ENCODE results near the gene AGBL1. TPM values are rescaled to one million over a fixed set of nuclear protein-coding genes. Genes with fewer than 3 reads are reported as not detected.

AGBL1 gene
- total RNA-seq, 3 donors from 2014 or later, result 0.10 to 0.32 TPM; not detected in 1

GRCh38 chr15:86157606-86158293 is 78.1 kb downstream of the AGBL1 start:
- Histone ChIP-seq H3K9me3 (no peaks in the 10 kb centered on the region), H3K4me3 (no peak overlapping the region), H3K36me3 (ENCODE audit: low read depth) (no peaks in the 10 kb centered on the region), H3K4me1 (ENCODE audit: low read depth) (no peaks in the 10 kb centered on the region)
- TF ChIP-seq CTCF (IDR thresholded peaks at IDR 0.05), result no peak
- DNase-seq, result no peak
- intact Hi-C loops (cut with DNase I, micrococcal nuclease), result no loop called here
- ATAC-seq, result no peak

GRCh38 chr15:86159468-86159867 is 79.8 kb downstream of the AGBL1 start:
- Histone ChIP-seq H3K9me3 (no peaks in the 10 kb centered on the region), H3K4me3 (no peak overlapping the region), H3K4me1 (ENCODE audit: low read depth) (no peaks in the 10 kb centered on the region), H3K36me3 (ENCODE audit: low read depth) (no peaks in the 10 kb centered on the region)
- TF ChIP-seq CTCF (IDR thresholded peaks at IDR 0.05), result no peak
- intact Hi-C loops (cut with DNase I, micrococcal nuclease), result no loop called here
- DNase-seq (no peak), ATAC-seq (no peak)

- intact Hi-C loops (cut with DNase I, micrococcal nuclease), result no loop called here
- Histone ChIP-seq H3K9me3 (no peaks in the 10 kb centered on the region), H3K36me3 (ENCODE audit: low read depth) (no peaks in the 10 kb centered on the region), H3K4me3 (no peak overlapping the region), H3K4me1 (ENCODE audit: low read depth) (no peaks in the 10 kb centered on the region)
- DNase-seq (no peak), ATAC-seq (no peak)
- no peak for TF ChIP-seq CTCF (IDR thresholded peaks at IDR 0.05)
Measured at GRCh38 chr15:86161250-86161649, 81.6 kb downstream of the AGBL1 start.

- Histone ChIP-seq H3K36me3 (ENCODE audit: low read depth) (no peaks in the 10 kb centered on the region), H3K4me3 (no peak overlapping the region), H3K9me3 (no peaks in the 10 kb centered on the region), H3K4me1 (ENCODE audit: low read depth) (no peaks in the 10 kb centered on the region)
- TF ChIP-seq CTCF (IDR thresholded peaks at IDR 0.05), result no peak
- no peak for ATAC-seq
- DNase-seq, result no peak
- intact Hi-C loops (cut with DNase I, micrococcal nuclease), result no loop called here
Measured at GRCh38 chr15:86162172-86162591, 82.5 kb downstream of the AGBL1 start.

- DNase-seq, result no peak
- intact Hi-C loops (cut with DNase I, micrococcal nuclease), result no loop called here
- H3K4me1 ChIP-seq (ENCODE audit: low read depth), result no peaks in the 10 kb centered on the region
- TF ChIP-seq CTCF (IDR thresholded peaks at IDR 0.05), result no peak
- H3K4me3 ChIP-seq, result no peak overlapping the region
- no peaks in the 10 kb centered on the region for H3K9me3 ChIP-seq
- ATAC-seq, result no peak
- H3K36me3 ChIP-seq (ENCODE audit: low read depth), result no peaks in the 10 kb centered on the region
Measured at GRCh38 chr15:86162641-86163040, 83.0 kb downstream of the AGBL1 start.

GRCh38 chr15:86163816-86164215 is 84.1 kb downstream of the AGBL1 start:
- TF ChIP-seq CTCF (IDR thresholded peaks at IDR 0.05), result no peak
- Histone ChIP-seq H3K36me3 (ENCODE audit: low read depth) (no peaks in the 10 kb centered on the region), H3K9me3 (no peaks in the 10 kb centered on the region), H3K4me1 (ENCODE audit: low read depth) (no peaks in the 10 kb centered on the region), H3K4me3 (no peak overlapping the region)
- ATAC-seq, result no peak
- intact Hi-C loops (cut with DNase I, micrococcal nuclease), result no loop called here
- DNase-seq, result peak in 1 of 3 donors; percentile 4

All from mucosa of descending colon (tissue), 3 donors.